HG03139 (cell line): ENCODE data around the gene SKIC8.

Experiments used
- ATAC-seq: cut with Tn5 transposase; IDR thresholded peaks from one replicate; pipeline ENCODE4 v1.9.1; 2021; ENCODE audit not compliant: unreplicated experiment

The SKIC8 gene

DNA sequence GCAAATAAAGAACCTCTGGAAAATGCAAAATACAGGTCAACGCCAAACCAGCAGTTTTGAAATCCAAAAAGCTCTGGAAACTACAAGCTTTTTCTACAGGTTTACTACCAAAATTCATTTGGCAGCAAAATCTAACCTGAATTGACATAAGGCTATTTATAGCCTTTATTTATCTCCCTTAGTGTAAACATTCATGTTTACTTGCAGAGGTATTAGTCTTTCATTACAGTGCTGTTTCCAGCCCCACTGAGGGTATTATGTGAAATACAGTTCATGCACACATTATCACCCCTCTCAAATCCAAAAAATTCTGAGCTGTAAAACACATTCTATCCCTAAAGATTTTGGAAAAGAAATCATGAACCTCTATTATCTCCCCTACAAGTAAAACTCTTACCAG lies 7.2 kb downstream of the SKIC8 start:
- ATAC-seq, result no peak

DNA sequence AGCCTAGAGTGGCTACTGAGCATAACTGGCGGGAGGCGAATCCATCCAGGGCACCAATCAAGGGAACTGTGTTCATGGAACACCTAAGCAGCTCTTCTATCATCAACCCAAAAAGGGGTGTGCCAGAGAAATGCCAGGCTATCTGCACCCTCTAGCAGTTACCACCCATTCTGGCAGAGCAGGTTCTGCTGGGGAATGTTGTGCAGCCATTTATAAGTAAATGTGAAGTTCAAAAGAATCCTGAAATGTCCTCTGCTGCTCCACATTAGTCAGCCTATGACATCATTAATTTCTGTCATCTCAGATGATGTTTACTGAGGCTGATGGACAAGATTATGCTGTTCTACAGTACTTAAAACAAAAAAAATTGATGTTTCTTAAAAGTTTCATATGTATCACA lies 7.7 kb downstream of the SKIC8 start:
- no peak for ATAC-seq

- ATAC-seq, result no peak
These were observed 8.4 kb downstream of the SKIC8 start for GRCh38 chr15:78291052-78291451.

DNA sequence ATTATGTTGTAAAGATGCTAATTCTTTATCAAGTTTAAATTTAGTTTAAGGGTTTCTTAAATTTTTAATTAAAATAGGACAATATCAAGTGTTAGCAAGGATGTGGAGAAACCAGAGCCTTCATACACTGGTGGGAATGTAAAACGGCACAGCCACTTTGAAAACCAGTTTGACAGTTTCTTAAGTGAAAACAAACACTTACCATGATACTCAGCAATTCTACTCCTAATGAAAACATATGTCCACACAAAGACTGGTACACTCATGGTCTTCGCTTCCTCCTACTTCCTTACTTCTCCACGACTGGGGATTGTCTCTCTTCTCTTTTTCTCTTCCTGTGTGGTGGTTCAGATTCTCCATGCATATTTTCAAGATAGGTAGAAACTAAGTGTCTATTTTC lies 9.2 kb downstream of the SKIC8 start:
- no peak for ATAC-seq

- no peak for ATAC-seq
These were observed 14.7 kb downstream of the SKIC8 start for GRCh38 chr15:78284758-78285157.

DNA sequence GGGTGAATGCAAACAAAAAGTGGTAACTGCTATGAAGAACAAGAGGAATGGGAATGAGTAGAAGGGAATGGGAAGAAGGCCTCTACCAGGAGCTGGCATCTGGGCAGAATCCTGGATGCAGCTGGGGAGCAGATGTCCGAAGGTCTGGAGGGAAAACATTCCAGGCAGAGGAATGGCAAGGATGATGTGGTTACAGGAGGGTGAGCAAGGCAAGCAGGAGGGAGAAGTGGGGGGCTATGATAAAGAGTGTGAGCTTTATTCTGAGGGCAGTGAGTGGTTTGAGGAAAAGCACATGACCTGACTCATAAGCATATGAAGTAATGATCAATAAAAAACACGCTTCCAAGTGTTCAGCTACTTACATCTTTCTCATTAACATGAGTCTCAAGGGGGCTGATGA lies 17.1 kb downstream of the SKIC8 start:
- no peak for ATAC-seq

DNA sequence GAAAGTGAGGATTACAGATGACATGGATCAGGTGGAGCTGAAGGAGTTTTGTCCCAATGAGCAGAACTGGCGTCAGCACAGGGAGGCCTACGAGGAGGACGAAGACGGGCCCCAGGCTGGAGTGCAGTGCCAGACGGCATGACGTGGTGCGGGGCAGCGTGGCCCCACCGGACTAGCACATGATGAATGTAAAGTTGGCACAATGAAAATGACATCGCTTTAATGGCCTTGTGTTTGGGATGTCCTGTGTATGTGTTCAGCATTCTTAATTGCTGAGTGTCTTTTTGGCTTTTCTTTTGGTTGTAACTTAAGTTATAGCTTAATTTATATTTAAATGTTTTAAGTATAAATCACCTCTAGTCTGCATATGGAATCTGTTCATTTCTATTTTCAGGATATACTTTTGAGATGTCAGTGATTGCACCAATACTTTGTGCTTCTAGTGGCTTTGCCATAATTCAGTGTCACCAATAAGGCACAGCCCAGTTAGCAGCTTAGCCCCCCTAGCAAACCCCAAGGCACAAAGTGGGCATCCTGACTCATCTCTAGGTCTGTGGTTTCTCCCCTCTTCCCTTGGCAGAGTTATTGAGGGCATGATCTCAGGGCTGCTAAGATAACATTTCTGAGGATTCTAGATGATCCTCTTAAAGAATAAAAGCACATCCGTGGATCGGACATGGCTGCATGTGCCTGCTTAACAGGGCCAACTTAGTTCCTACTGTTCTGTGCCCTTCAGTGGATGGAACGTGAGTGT lies 18.9 kb downstream of the SKIC8 start:
- ATAC-seq, result no peak

GRCh38 chr15:78276064-78276943 lies 23.1 kb downstream of the SKIC8 start:
- no peak for ATAC-seq

DNA sequence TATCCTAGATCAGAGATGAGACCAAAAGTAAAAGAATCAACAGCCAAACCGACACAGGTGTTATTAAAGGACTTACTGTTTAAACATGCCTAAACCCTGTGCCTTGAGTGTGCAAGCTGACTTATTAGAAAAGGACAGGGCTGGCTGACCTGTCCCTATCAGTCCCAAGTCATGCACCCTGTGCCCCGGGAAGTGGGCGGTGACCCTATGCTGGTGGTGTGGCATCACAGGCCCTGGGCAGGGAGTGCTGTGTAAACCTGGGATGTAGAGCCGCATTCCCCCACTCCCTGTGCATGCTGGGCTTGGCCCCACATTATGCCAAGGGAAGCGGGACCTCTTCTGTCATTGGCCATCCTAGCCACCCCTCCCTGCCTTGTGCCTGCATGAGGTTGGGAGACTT lies 24.4 kb downstream of the SKIC8 start:
- ATAC-seq, result no peak

DNA sequence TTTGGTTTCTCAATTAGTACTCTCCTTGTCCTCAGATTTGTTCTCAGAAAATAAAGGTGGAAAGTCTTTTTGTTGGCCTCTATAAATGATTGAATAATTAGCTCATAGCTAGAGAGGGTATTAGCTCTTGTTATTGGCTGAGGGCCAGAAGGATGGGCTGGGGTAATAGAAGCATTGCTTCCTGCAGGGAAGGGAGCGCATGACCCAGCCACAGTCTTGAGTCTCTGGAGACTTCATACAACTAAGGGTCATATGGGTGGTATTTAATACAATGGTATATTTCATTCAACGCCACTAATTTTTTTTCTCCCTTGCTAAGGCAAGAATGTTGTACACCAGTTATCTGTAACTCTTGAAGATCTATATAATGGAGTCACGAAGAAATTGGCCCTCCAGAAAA lies 26.6 kb downstream of the SKIC8 start:
- no peak for ATAC-seq

DNA sequence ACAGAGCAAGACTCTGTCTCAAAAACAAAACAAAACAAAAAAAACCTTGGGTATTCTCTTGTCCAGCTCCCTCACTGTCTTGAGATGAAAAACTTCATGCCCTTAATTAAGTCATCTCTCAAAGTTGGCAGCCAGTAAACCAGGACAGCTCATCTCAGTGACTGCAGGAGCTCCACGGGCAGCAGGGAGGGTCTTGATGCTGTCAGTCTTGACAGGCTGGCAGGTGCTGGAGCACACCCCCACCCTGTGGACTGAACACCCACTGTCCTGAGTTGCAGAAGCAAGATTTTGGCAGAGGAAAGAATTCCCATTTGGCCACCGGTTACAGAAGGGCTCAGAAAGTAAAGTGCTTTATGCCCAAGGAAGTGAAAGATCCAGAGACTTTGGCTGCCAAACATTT lies 27.1 kb downstream of the SKIC8 start:
- ATAC-seq, result no peak

GRCh38 chr15:78266806-78267205 lies 32.6 kb downstream of the SKIC8 start:
- no peak for ATAC-seq

GRCh38 chr15:78266229-78266628 lies 33.2 kb downstream of the SKIC8 start:
- ATAC-seq, result no peak

DNA sequence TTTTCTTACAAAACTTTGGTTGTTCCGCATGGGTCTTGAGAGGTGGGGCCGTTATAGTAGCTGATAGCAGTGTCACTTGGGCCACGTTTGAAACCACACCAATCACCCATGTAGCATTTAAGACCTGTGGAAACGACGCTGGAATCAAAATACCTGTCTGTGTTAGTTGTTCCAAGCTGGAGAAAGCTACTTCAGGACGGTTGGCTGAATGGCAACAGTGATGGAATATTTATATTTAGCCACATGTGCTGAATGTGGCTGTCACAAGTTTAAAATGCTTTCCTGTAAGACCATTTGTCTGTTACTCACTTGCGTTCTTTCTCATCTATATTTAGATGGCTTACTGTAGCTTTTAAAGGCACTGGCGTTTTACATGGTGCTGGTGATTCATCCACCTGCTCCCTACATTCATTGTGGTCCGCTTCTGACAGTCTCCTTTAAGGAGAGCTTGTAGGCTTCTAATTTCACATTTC lies 33.6 kb downstream of the SKIC8 start:
- ATAC-seq, result no peak

- no peak for ATAC-seq
These were observed 34.3 kb downstream of the SKIC8 start for GRCh38 chr15:78265137-78265460.

DNA sequence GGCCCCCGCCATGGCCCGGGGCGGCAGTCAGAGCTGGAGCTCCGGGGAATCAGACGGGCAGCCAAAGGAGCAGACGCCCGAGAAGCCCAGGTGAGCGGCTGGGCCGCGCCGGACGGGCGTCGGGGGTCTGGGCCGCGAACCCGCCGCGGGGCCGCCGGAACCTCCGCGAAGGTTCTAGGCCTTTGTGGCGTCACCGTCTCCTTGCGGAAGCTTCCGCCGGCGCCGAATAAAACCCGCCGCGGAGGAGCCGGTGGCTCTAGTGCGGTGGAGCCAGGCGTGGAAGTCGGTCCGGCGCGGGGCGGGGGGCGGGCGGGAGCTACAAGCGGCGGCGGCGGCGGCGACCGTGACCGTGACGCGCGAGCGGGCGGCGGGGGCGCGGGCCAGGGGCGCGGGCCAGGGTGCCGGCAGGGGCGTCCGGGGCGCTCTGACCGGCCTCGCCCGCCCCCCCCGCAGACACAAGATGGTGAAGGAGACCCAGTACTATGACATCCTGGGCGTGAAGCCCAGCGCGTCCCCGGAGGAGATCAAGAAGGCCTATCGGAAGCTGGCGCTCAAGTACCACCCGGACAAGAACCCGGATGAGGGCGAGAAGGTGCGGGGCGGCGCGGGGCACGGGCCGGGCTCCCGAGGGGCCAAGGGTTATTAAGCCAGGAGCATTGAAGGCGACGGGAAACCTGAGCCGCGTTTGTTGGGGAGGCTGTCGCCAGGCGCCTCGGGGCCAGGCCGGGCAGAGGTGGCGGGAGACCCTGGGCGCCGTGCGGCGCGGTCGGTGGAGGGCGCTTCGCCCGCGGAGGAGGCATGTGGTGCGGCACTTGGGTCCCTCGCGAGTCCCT lies 34.9 kb downstream of the SKIC8 start, which contains the start of gene DNAJA4:
Gene DNAJA4, plus strand, starts transcription at position 259 of the 833 bp plus-strand sequence. Its CDS starts 202 bp downstream, at position 461.
- ATAC-seq, result no peak

- ATAC-seq, result no peak
These were observed 35.5 kb downstream of the SKIC8 start for GRCh38 chr15:78263907-78264303.

- no peak for ATAC-seq
These were observed 36.0 kb downstream of the SKIC8 start for GRCh38 chr15:78263351-78263781.

DNA sequence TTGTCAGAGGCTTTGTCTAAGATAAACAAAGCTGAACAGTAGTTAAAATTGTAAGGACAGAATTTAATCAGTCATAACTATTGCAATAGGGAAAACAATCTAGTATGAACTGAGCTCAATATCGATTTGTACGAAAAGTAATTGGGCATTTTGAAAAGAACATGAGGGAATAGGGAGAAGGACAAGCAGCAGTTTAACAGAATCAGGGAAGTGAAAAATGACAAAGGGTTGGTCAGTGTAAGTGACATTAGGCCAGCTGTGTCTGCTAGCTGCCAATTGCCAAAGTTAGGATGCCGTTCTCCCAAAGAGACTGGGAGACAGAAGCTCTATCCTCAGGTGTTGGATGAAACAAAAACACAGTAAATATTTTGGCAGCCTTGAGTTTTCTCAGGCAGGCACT lies 38.3 kb downstream of the SKIC8 start:
- no peak for ATAC-seq

- ATAC-seq, result no peak
These were observed 38.9 kb downstream of the SKIC8 start for GRCh38 chr15:78260489-78260888.

- no peak for ATAC-seq
These were observed 40.2 kb downstream of the SKIC8 start for GRCh38 chr15:78259232-78259631.
